B cell (primary cell): Measurements from ENCODE around the gene PFKP. TPM values are rescaled to one million over a fixed set of nuclear protein-coding genes. Genes with fewer than 3 reads are reported as not detected.

ENCODE experiments used
- ATAC-seq: fragments of 200-7000 bp; cut with Tn5 transposase; one replicate; pipeline ENCODE4 v1.10.0; 2021; ENCODE audit warnings: low read depth, mild to moderate bottlenecking, moderate number of reproducible peaks, moderate library complexity
- CTCF ChIA-PET: fragments of 350-600 bp; sonication (Branson Sonifier 250); formaldehyde crosslinking; loops from one replicate; lab custom pipeline; 2021; ENCODE audit warnings: antibody characterized with exemption, inconsistent platforms; lab: Charles Lee
- POLR2A ChIA-PET: fragments of 350-600 bp; sonication (Branson Sonifier 250); formaldehyde crosslinking; loops from one replicate; lab custom pipeline; 2021; ENCODE audit warnings: antibody characterized with exemption; lab: Charles Lee
- DNase-seq: peaks from one replicate; pipeline ENCODE4 v3.0.0; 2013
- H2AFZ ChIP-seq: 2 replicates; pipeline ENCODE4 v1.6.1; 2012; ENCODE audit warnings: mild to moderate bottlenecking, low read depth, low read length; ENCODE audit not compliant: insufficient read depth, poor library complexity, severe bottlenecking
- H3K27ac ChIP-seq, 2 donors: 1 replicate in 1 of 2; 2 replicates in 1 of 2; pipeline ENCODE4 v1.5.1; 2012 to 2013; ENCODE audit warnings: low read length in 2 of 2, mild to moderate bottlenecking in 2 of 2, moderate library complexity in 1 of 2
- H3K27me3 ChIP-seq, 4 experiments: fragments of 200-600 bp in 1 of 4; sonication (generic) in 1 of 4; replicated peaks in 1 of 4; 1 replicate in 2 of 4; 2 replicates in 2 of 4; pipeline versions ENCODE4 v1.6.1 to v1.7.0; 2013 to 2016; ENCODE audit warnings: low read length in 3 of 4, mild to moderate bottlenecking in 2 of 4, mixed read lengths in 1 of 4, moderate library complexity in 1 of 4; ENCODE audit not compliant: insufficient read depth in 4 of 4, control insufficient read depth in 3 of 4; ENCODE audit errors: control extremely low read depth in 1 of 4
- H3K36me3 ChIP-seq, 2 experiments: replicated peaks in 1 of 2; 1 replicate in 1 of 2; 2 replicates in 1 of 2; pipeline versions ENCODE4 v1.6.1 to v1.7.1; 2013; ENCODE audit warnings: low read length in 1 of 2; ENCODE audit not compliant: insufficient read depth in 2 of 2, control insufficient read depth in 1 of 2; ENCODE audit errors: control extremely low read depth in 1 of 2, extremely low read depth in 1 of 2
- H3K4me1 ChIP-seq, 2 donors: fragments of 200-600 bp in 1 of 2; sonication (generic) in 1 of 2; 1 replicate in 1 of 2; 2 replicates in 1 of 2; pipeline versions ENCODE4 v1.5.1 to v1.6.1; 2013 to 2017; ENCODE audit warnings: low read length in 2 of 2; ENCODE audit not compliant: control insufficient read depth in 2 of 2, insufficient read depth in 2 of 2
- H3K4me2 ChIP-seq: replicated peaks from 2 replicates; pipeline ENCODE3; 2012; ENCODE audit warnings: mild to moderate bottlenecking, low read depth, low read length; ENCODE audit not compliant: poor library complexity, severe bottlenecking
- H3K4me3 ChIP-seq, 5 experiments: fragments of 200-600 bp in 1 of 5; sonication (generic) in 1 of 5; 1 replicate in 3 of 5; 2 replicates in 2 of 5; pipeline versions ENCODE4 v1.5.1 to v1.7.0; 2011 to 2016; ENCODE audit warnings: low read length in 4 of 5, mild to moderate bottlenecking in 4 of 5, low read depth in 2 of 5, control low read depth in 1 of 5, moderate library complexity in 1 of 5; ENCODE audit not compliant: insufficient read depth in 1 of 5; ENCODE audit errors: control extremely low read depth in 1 of 5, extremely low read depth in 1 of 5
- H3K79me2 ChIP-seq: fragments of 200-600 bp; sonication (generic); one replicate; pipeline ENCODE4 v1.6.0; 2016; ENCODE audit warnings: low read length; ENCODE audit not compliant: control insufficient read depth, insufficient read depth
- H3K9ac ChIP-seq: fragments of 200-600 bp; sonication (generic); 2 replicates; pipeline ENCODE4 v1.6.1; 2017; ENCODE audit warnings: mild to moderate bottlenecking, low read length, moderate library complexity
- H3K9me3 ChIP-seq, 3 donors: one replicate each; pipeline versions ENCODE4 v1.6.1 to v1.7.1; 2013; ENCODE audit warnings: low read length in 2 of 3; ENCODE audit not compliant: control insufficient read depth in 2 of 3, insufficient read depth in 1 of 3; ENCODE audit errors: control extremely low read depth in 1 of 3
- H4K20me1 ChIP-seq: 2 replicates; pipeline ENCODE4 v1.6.0; 2012; ENCODE audit warnings: mild to moderate bottlenecking, low read length; ENCODE audit not compliant: insufficient read depth, control insufficient read depth, poor library complexity, severe bottlenecking
- H3K27ac Mint-ChIP-seq: one replicate; pipeline ENCODE4 v1.8.0; 2021; ENCODE audit warnings: mixed read lengths
- H3K27me3 Mint-ChIP-seq: one replicate; pipeline ENCODE4 v1.8.0; 2021; ENCODE audit warnings: mixed read lengths
- H3K4me1 Mint-ChIP-seq: one replicate; pipeline ENCODE4 v1.8.0; 2021; ENCODE audit warnings: mixed read lengths
- H3K4me3 Mint-ChIP-seq: one replicate; pipeline ENCODE4 v1.8.0; 2021; ENCODE audit warnings: mixed read lengths
- H3K9me3 Mint-ChIP-seq: one replicate; pipeline ENCODE4 v1.8.0; 2022; ENCODE audit warnings: mixed read lengths; ENCODE audit not compliant: insufficient read depth
- EZH2 ChIP-seq: IDR thresholded peaks from 2 replicates; pipeline ENCODE4 v1.6.1; 2012; ENCODE audit warnings: borderline replicate concordance, low read depth, mild to moderate bottlenecking, moderate library complexity, low read length; ENCODE audit not compliant: insufficient read depth, poor library complexity, severe bottlenecking
- WGBS: methylation state at CpG from one replicate; pipeline ENCODE4 v1.1.5; 2013; ENCODE audit warnings: missing lambda C conversion rate; ENCODE audit not compliant: insufficient coverage; 5-methylcytosine and 5-hydroxymethylcytosine counted together
- intact Hi-C: fragments of 100-400 bp; cut with micrococcal nuclease; formaldehyde crosslinking; loops from one replicate; pipeline ENCODE4 v1.10.0; 2022
- polyA plus RNA-seq: library from polyadenylated mRNA; depleted of rRNA; stranded (reverse); fragments of >200 nt; gene quantifications from 2 replicates; pipeline ENCODE4 v1.2.3, GENCODE V29; 2012
- total RNA-seq, 2 donors: library from RNA; stranded (reverse); fragments of 120-200 nt in 1 of 2; gene quantifications; 1 replicate in 1 of 2; 2 replicates in 1 of 2; pipeline versions ENCODE4 v1.2.3 to v1.2.4, GENCODE V29; 2013 to 2022
- TF ChIP-seq, protein P1 (sequence below): fragments of 200-600 bp; IDR thresholded peaks from one replicate; pipeline ENCODE4 v1.8.0; 2022; ENCODE audit warnings: antibody characterized with exemption, mild to moderate bottlenecking

The PFKP gene
- total and polyA plus RNA-seq, 2 donors (not counting 1 experiment from before 2014, with no cell fraction given): 41.4 to 54.3 TPM

DNA sequence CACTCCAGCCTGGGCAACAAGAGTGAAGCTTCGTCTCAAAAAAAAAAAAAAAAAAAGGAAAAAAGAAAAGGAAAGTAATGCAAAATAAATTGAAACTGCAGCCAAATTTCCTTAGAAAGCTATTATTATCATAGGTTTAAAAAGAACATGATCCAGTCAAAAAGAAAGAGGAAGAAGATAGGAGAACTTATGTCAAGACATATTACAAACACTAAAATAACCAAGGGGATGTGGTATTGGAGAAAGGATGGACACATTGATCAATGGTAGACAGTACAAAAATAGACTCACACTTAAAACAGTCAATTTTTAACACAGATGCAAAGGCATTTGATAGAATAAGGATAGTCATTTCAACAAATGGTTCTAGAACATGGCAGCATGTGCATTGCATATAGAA lies 27.3 kb upstream of the PFKP start:
- Histone ChIP-seq H4K20me1 (no peaks in the 10 kb centered on the region), H3K4me2 (no peak overlapping the region), H3K27ac (no peak overlapping the region), H3K9me3 (peaks cover 3 to 8% (median 4%) of the 10 kb centered on the region in 3 donors), H2AFZ (no peak overlapping the region), H3K4me1 (peaks cover 24 to 27% of the 10 kb centered on the region in 2 donors), H3K79me2 (no peaks in the 10 kb centered on the region), H3K36me3 (no peaks in the 10 kb centered on the region), H3K9ac (no peak overlapping the region), H3K27me3 (no peaks in the 10 kb centered on the region), H3K4me3 (no peak overlapping the region)
- no peak for ATAC-seq
- no CpG with 5 or more reads among the region's 1 CpG for WGBS
- Mint-ChIP-seq H3K27me3 (peaks cover under 1% of the 10 kb centered on the region), H3K9me3 (peaks cover 9% of the 10 kb centered on the region), H3K4me1 (peaks cover 28% of the 10 kb centered on the region), H3K27ac (no peak overlapping the region), H3K4me3 (no peak overlapping the region)
- intact Hi-C loops: loop anchor here (5.0 kb wide), 2 partner anchors 1283 to 1618 kb away; no protein-coding TSS in a partner anchor
- ChIA-PET POLR2A (no interaction called here), CTCF (no interaction called here)
- no peak for DNase-seq
- TF ChIP-seq, protein P1, sequence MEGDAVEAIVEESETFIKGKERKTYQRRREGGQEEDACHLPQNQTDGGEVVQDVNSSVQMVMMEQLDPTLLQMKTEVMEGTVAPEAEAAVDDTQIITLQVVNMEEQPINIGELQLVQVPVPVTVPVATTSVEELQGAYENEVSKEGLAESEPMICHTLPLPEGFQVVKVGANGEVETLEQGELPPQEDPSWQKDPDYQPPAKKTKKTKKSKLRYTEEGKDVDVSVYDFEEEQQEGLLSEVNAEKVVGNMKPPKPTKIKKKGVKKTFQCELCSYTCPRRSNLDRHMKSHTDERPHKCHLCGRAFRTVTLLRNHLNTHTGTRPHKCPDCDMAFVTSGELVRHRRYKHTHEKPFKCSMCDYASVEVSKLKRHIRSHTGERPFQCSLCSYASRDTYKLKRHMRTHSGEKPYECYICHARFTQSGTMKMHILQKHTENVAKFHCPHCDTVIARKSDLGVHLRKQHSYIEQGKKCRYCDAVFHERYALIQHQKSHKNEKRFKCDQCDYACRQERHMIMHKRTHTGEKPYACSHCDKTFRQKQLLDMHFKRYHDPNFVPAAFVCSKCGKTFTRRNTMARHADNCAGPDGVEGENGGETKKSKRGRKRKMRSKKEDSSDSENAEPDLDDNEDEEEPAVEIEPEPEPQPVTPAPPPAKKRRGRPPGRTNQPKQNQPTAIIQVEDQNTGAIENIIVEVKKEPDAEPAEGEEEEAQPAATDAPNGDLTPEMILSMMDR: no peak
- TF ChIP-seq EZH2: no peak

DNA sequence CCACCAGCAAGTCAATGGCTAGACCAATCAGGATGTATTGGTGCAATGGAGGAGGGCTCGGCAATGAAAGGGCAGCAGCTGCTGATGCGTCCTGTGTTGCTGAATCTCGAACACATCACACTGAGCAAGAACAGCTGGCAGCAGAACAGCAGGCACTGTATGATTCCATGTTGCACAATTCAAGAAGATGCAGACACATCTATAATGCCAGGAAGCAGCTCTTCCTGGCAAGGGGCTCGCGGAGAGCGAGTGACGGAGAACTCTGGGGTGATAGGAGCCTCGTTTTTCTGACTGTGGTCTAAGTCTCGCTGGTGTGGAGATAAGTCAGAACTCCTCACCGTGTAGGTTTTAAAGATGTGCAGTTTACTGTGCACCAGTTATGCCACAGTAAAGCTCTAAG lies 24.8 kb upstream of the PFKP start:
- Histone ChIP-seq H3K4me2 (no peak overlapping the region), H3K27ac (no peak overlapping the region), H2AFZ (peak overlapping the region; percentile 6), H3K9me3 (peaks cover 3 to 8% (median 4%) of the 10 kb centered on the region in 3 donors), H3K4me3 (no peak overlapping the region), H3K9ac (no peak overlapping the region), H4K20me1 (no peaks in the 10 kb centered on the region), H3K79me2 (no peaks in the 10 kb centered on the region), H3K36me3 (no peaks in the 10 kb centered on the region), H3K4me1 (peaks cover 0 to 2% of the 10 kb centered on the region in 2 donors), H3K27me3 (peaks cover 0 to 16% (median 0%) of the 10 kb centered on the region in 4 experiments)
- Mint-ChIP-seq H3K27ac (no peak overlapping the region), H3K27me3 (peaks cover 2% of the 10 kb centered on the region), H3K4me3 (no peak overlapping the region), H3K4me1 (peaks cover 5% of the 10 kb centered on the region), H3K9me3 (peaks cover 9% of the 10 kb centered on the region)
- no peak for TF ChIP-seq EZH2
- TF ChIP-seq, protein P1: no peak
- 84% methylated on average over 9 of the region's 10 CpGs for WGBS
- intact Hi-C loops: loop anchor here (2.0 to 5.0 kb wide), 3 partner anchors 906 to 1620 kb away; no protein-coding TSS in a partner anchor
- CTCF ChIA-PET: interaction anchor here (1.0 to 4.3 kb wide), 20 partner anchors 7 to 1933 kb away, joined by 3 to 56 read pairs (median 8); no protein-coding TSS in a partner anchor
- POLR2A ChIA-PET: no interaction called here
- DNase-seq: no peak
- no peak for ATAC-seq
